CD14-positive monocyte (primary cell): ENCODE data around the gene DYSF. TPM values are rescaled to one million over a fixed set of nuclear protein-coding genes. Genes with fewer than 3 reads are reported as not detected.
A peak's percentile ranks its signal among the peaks of the same experiment; 100 is the strongest.

ENCODE experiments used
- DNase-seq, 3 donors: peaks; one replicate each; pipeline ENCODE4 v3.0.0-alpha.2; 2011 to 2022
- H2AFZ ChIP-seq: 2 replicates; pipeline ENCODE4 v1.6.0; 2012; ENCODE audit warnings: mild to moderate bottlenecking, low read depth, low read length, inconsistent platforms; ENCODE audit not compliant: insufficient read depth, poor library complexity, severe bottlenecking
- H3K27ac ChIP-seq, 2 donors: 1 replicate in 1 of 2; 2 replicates in 1 of 2; pipeline ENCODE4 v1.5.1; 2012 to 2013; ENCODE audit warnings: low read length in 2 of 2, control low read depth in 1 of 2, inconsistent platforms in 1 of 2, low read depth in 1 of 2, mild to moderate bottlenecking in 1 of 2
- H3K27me3 ChIP-seq, 2 donors: one replicate each; pipeline versions ENCODE4 v1.6.0 to v1.6.1; 2011 to 2013; ENCODE audit warnings: low read length in 2 of 2; ENCODE audit not compliant: control insufficient read depth in 2 of 2, insufficient read depth in 2 of 2
- H3K36me3 ChIP-seq, 2 donors: replicated peaks in 1 of 2; 1 replicate in 1 of 2; 2 replicates in 1 of 2; pipeline versions ENCODE4 v1.5.1 to v1.6.1; 2012 to 2013; ENCODE audit warnings: low read length in 2 of 2, control low read depth in 1 of 2, inconsistent platforms in 1 of 2, mild to moderate bottlenecking in 1 of 2; ENCODE audit not compliant: insufficient read depth in 2 of 2, control insufficient read depth in 1 of 2
- H3K4me1 ChIP-seq, 2 donors: 1 replicate in 1 of 2; 2 replicates in 1 of 2; pipeline versions ENCODE4 v1.5.1 to v1.6.1; 2012 to 2013; ENCODE audit warnings: low read length in 2 of 2, control low read depth in 1 of 2, inconsistent platforms in 1 of 2, mild to moderate bottlenecking in 1 of 2, moderate library complexity in 1 of 2; ENCODE audit not compliant: insufficient read depth in 2 of 2, control insufficient read depth in 1 of 2
- H3K4me2 ChIP-seq: replicated peaks from 2 replicates; pipeline ENCODE3; 2012; ENCODE audit warnings: low read length, moderate library complexity, mild to moderate bottlenecking; ENCODE audit not compliant: poor library complexity, severe bottlenecking; ENCODE audit errors: extremely low read depth
- H3K4me3 ChIP-seq, 3 experiments: fragments of 200-600 bp in 1 of 3; sonication (generic) in 1 of 3; replicated peaks in 1 of 3; 1 replicate in 2 of 3; 2 replicates in 1 of 3; pipeline ENCODE4 v1.5.1; 2011 to 2013; ENCODE audit warnings: low read length in 3 of 3, mild to moderate bottlenecking in 3 of 3, control low read depth in 2 of 3, low read depth in 2 of 3, inconsistent platforms in 1 of 3, moderate library complexity in 1 of 3
- H3K79me2 ChIP-seq: 2 replicates; pipeline ENCODE4 v1.6.0; 2012; ENCODE audit warnings: mild to moderate bottlenecking, control low read depth, inconsistent platforms, low read length, moderate library complexity; ENCODE audit not compliant: insufficient read depth
- H3K9ac ChIP-seq: 2 replicates; pipeline ENCODE4 v1.6.0; 2017; ENCODE audit warnings: low read length, mild to moderate bottlenecking; ENCODE audit not compliant: insufficient read depth, poor library complexity, severe bottlenecking
- H3K9me3 ChIP-seq, 2 donors: replicated peaks in 1 of 2; 1 replicate in 1 of 2; 2 replicates in 1 of 2; pipeline versions ENCODE4 v1.5.1 to v1.6.1; 2012 to 2013; ENCODE audit warnings: low read length in 2 of 2, control low read depth in 1 of 2; ENCODE audit not compliant: control insufficient read depth in 1 of 2, insufficient read depth in 1 of 2
- H4K20me1 ChIP-seq: 2 replicates; pipeline ENCODE4 v1.6.0; 2012; ENCODE audit warnings: mild to moderate bottlenecking, low read length, control low read depth, moderate library complexity; ENCODE audit not compliant: insufficient read depth
- H3K27ac Mint-ChIP-seq, 7 donors: one replicate each; pipeline ENCODE4 v1.8.0; 2020; ENCODE audit warnings: mild to moderate bottlenecking in 7 of 7, mixed read lengths in 7 of 7, moderate library complexity in 6 of 7, inconsistent platforms in 2 of 7
- H3K27me3 Mint-ChIP-seq, 3 donors: one replicate each; pipeline ENCODE4 v1.8.0; 2021 to 2022; ENCODE audit warnings: low read depth in 3 of 3, mild to moderate bottlenecking in 3 of 3, mixed read lengths in 3 of 3, moderate library complexity in 3 of 3, inconsistent platforms in 1 of 3
- H3K36me3 Mint-ChIP-seq, 2 donors: one replicate each; pipeline ENCODE4 v1.8.0; 2020; ENCODE audit warnings: mixed read lengths in 2 of 2, inconsistent platforms in 1 of 2, mild to moderate bottlenecking in 1 of 2
- H3K4me1 Mint-ChIP-seq: one replicate; pipeline ENCODE4 v1.8.0; 2020; ENCODE audit warnings: mild to moderate bottlenecking, mixed read lengths
- H3K4me3 Mint-ChIP-seq, 2 donors: one replicate each; pipeline ENCODE4 v1.8.0; 2020; ENCODE audit warnings: mild to moderate bottlenecking in 2 of 2, mixed read lengths in 2 of 2, moderate library complexity in 1 of 2
- H3K9me3 Mint-ChIP-seq, 7 donors: one replicate each; pipeline ENCODE4 v1.8.0; 2020 to 2022; ENCODE audit warnings: mixed read lengths in 7 of 7, mild to moderate bottlenecking in 6 of 7, moderate library complexity in 6 of 7, inconsistent platforms in 2 of 7
- WGBS: methylation state at CpG from one replicate; pipeline ENCODE4 v1.1.5; 2013; ENCODE audit warnings: missing lambda C conversion rate; ENCODE audit not compliant: insufficient coverage; 5-methylcytosine and 5-hydroxymethylcytosine counted together
- intact Hi-C, 2 donors: fragments of 100-400 bp; cut with micrococcal nuclease; formaldehyde crosslinking; loops; one replicate each; pipeline versions ENCODE4 v1.15.0 to v1.15.1; 2023
- polyA plus RNA-seq, 3 donors: library from polyadenylated mRNA; depleted of rRNA in 1 of 3; unstranded in 2 of 3; stranded (reverse) in 1 of 3; fragments of 300-500 nt in 2 of 3; fragments of >200 nt in 1 of 3; fragmentation: Illumina TruSeq in 2 of 3; gene quantifications; 1 replicate in 2 of 3; 2 replicates in 1 of 3; pipeline ENCODE4 v1.2.3, GENCODE V29; 2012 to 2021
- TF ChIP-seq, protein P1 (sequence below): fragments of 200-600 bp; IDR thresholded peaks from one replicate; pipeline ENCODE4 v1.8.0; 2022; ENCODE audit warnings: antibody characterized with exemption, mild to moderate bottlenecking

DYSF gene
- polyA plus RNA-seq, 3 donors = 16.1 to 72.5 (median 31.2) TPM

DNA sequence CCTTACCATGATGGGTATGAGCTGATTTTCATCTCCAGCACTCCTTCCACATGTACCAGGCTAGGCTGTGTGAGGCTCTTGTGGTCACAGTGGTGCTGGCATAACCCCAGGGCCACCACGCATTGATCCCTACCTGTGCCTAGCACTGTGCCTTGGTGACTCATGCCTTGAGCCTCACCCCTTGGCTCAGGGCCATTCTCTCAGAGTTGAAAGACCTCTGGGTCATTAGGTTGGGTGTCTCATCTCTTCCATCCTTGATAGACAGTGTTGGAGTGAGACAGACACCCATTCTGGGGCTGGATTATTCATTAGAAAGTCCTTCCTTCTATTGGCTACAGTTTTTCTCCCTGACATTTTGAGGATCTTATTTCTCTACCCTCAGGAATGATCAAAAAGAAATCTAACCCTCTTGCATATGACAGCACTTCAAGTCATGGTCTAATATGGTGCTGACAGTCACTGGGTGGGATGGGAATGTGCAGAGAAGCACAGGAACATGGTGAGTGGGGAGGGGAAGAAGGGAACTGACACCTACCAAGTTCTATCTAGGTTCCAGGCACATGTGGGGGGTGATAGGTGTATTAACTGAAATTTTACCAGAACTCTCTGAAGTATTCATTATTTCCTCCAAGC, 41.3 kb downstream of the DYSF start:
- Mint-ChIP-seq H3K4me3 (no peak overlapping the region), H3K36me3 (peaks cover 80 to 93% of the 10 kb centered on the region in 2 donors), H3K4me1 (peaks cover 10% of the 10 kb centered on the region), H3K27me3 (peaks cover 0 to 7% (median 3%) of the 10 kb centered on the region in 3 donors), H3K27ac (peak overlapping the region in 1 of 7 donors; percentile 6), H3K9me3 (peaks cover 0 to 6% (median 2%) of the 10 kb centered on the region in 7 donors)
- Histone ChIP-seq H3K4me2 (no peak overlapping the region), H4K20me1 (peaks cover 96% of the 10 kb centered on the region), H3K9me3 (no peaks in the 10 kb centered on the region), H3K27ac (no peak overlapping the region), H3K79me2 (peaks cover 66% of the 10 kb centered on the region), H3K4me1 (peaks cover 0 to 1% of the 10 kb centered on the region in 2 donors), H3K9ac (no peak overlapping the region), H3K36me3 (peaks cover 38 to 96% of the 10 kb centered on the region in 2 donors), H2AFZ (no peak overlapping the region), H3K27me3 (no peaks in the 10 kb centered on the region), H3K4me3 (no peak overlapping the region)
- WGBS = 100% methylated on average over 1 of the region's 1 CpG
- no peak for DNase-seq
- intact Hi-C loops = no loop called here
- TF ChIP-seq, protein P1, sequence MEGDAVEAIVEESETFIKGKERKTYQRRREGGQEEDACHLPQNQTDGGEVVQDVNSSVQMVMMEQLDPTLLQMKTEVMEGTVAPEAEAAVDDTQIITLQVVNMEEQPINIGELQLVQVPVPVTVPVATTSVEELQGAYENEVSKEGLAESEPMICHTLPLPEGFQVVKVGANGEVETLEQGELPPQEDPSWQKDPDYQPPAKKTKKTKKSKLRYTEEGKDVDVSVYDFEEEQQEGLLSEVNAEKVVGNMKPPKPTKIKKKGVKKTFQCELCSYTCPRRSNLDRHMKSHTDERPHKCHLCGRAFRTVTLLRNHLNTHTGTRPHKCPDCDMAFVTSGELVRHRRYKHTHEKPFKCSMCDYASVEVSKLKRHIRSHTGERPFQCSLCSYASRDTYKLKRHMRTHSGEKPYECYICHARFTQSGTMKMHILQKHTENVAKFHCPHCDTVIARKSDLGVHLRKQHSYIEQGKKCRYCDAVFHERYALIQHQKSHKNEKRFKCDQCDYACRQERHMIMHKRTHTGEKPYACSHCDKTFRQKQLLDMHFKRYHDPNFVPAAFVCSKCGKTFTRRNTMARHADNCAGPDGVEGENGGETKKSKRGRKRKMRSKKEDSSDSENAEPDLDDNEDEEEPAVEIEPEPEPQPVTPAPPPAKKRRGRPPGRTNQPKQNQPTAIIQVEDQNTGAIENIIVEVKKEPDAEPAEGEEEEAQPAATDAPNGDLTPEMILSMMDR = no peak

DNA sequence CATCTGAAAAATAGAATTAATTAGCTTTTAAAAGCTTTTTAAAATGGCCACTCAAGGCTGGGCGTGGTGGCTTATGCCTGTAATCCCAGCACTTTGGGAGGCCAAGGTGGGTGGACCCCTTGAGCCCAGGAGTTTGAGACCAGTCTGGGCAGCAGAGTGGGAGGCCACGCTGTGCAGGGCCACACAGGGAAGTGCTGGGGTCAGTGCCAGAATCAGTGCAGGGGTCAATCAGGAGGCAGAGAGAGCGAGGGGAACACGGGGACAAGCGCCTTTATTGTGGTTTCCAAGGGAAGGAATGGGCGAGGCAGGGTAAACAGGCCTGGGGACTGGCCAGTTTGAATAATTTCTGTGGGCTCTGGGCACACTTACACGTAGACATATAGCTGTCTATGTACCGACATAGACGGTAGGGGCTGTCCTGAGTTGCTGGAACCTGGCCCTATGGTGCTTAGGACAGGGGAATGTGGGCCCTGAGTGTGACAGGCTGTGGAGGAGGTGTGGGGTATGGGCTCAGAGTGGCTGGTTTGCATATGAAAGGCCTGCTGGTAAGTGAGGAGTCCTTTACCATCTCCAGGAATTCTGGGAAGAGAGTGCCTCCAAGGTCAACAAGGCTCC, 42.9 kb downstream of the DYSF start:
- Mint-ChIP-seq H3K36me3 (peaks cover 66 to 85% of the 10 kb centered on the region in 2 donors), H3K27me3 (peaks cover 0 to 4% (median 3%) of the 10 kb centered on the region in 3 donors), H3K4me1 (peaks cover 22% of the 10 kb centered on the region), H3K9me3 (peaks cover 0 to 5% (median under 1%) of the 10 kb centered on the region in 7 donors), H3K27ac (no peak overlapping the region), H3K4me3 (peak overlapping the region in 1 of 2 donors; percentile 37)
- no peak for DNase-seq
- H3K36me3 ChIP-seq = peaks cover 33 to 89% of the 10 kb centered on the region in 2 donors
- H3K4me1 ChIP-seq = peaks cover 4 to 11% of the 10 kb centered on the region in 2 donors
- no peak overlapping the region for H3K4me2 ChIP-seq
- no peaks in the 10 kb centered on the region for H3K9me3 ChIP-seq
- no peaks in the 10 kb centered on the region for H3K27me3 ChIP-seq
- no peak overlapping the region for H3K4me3 ChIP-seq
- WGBS = 84% methylated on average over 9 of the region's 9 CpGs
- peaks cover 73% of the 10 kb centered on the region for H3K79me2 ChIP-seq
- no peak overlapping the region for H3K9ac ChIP-seq
- H3K27ac ChIP-seq = peak overlapping the region in 1 of 2 donors; percentile 30
- intact Hi-C loops = no loop called here
- H4K20me1 ChIP-seq = peaks cover 97% of the 10 kb centered on the region
- TF ChIP-seq, protein P1 = no peak
- H2AFZ ChIP-seq = no peak overlapping the region
